CD4-positive, alpha-beta memory T cell (primary cell): Measurements from ENCODE around the gene MNAT1. TPM values are rescaled to one million over a fixed set of nuclear protein-coding genes. Genes with fewer than 3 reads are reported as not detected.

Source experiments
- CTCF ChIA-PET: fragments of 350-600 bp; sonication (Branson Sonifier 250); formaldehyde crosslinking; loops from one replicate; lab custom pipeline; 2021; ENCODE audit warnings: inconsistent platforms; ENCODE audit not compliant: partially characterized antibody; lab: Charles Lee
- POLR2A ChIA-PET: fragments of 350-600 bp; sonication (Branson Sonifier 250); formaldehyde crosslinking; loops from one replicate; lab custom pipeline; 2021; ENCODE audit not compliant: partially characterized antibody; lab: Charles Lee
- DNase-seq, 5 donors: peaks; one replicate each; pipeline versions ENCODE4 v3.0.0 to v3.0.0-alpha.2; 2020 to 2022; ENCODE audit warnings: mixed read lengths in 1 of 5
- H3K27ac ChIP-seq: one replicate; pipeline ENCODE4 v1.7.0; 2013; ENCODE audit warnings: low read depth, low read length
- H3K27me3 ChIP-seq: 2 replicates; pipeline ENCODE4 v1.7.0; 2013; ENCODE audit warnings: mild to moderate bottlenecking, low read length, moderate library complexity; ENCODE audit not compliant: insufficient read depth
- H3K36me3 ChIP-seq: 2 replicates; pipeline ENCODE4 v1.7.0; 2013; ENCODE audit warnings: mild to moderate bottlenecking, low read length, moderate library complexity; ENCODE audit not compliant: insufficient read depth
- H3K4me1 ChIP-seq: 2 replicates; pipeline ENCODE4 v1.7.0; 2013; ENCODE audit warnings: mild to moderate bottlenecking, low read length, moderate library complexity; ENCODE audit not compliant: insufficient read depth
- H3K4me3 ChIP-seq, 2 donors: one replicate each; pipeline ENCODE4 v1.7.0; 2013; ENCODE audit warnings: low read length in 2 of 2, mild to moderate bottlenecking in 1 of 2
- H3K9me3 ChIP-seq, 2 donors: one replicate each; pipeline ENCODE4 v1.7.0; 2013; ENCODE audit warnings: low read length in 2 of 2, control low read depth in 1 of 2; ENCODE audit not compliant: control insufficient read depth in 1 of 2
- H3K27ac Mint-ChIP-seq, 7 donors: one replicate each; pipeline ENCODE4 v1.8.0; 2020 to 2021; ENCODE audit warnings: mixed read lengths in 7 of 7, mild to moderate bottlenecking in 6 of 7, inconsistent platforms in 3 of 7, moderate library complexity in 3 of 7
- H3K27me3 Mint-ChIP-seq, 2 donors: one replicate each; pipeline ENCODE4 v1.8.0; 2020 to 2021; ENCODE audit warnings: mixed read lengths in 2 of 2
- H3K36me3 Mint-ChIP-seq, 2 donors: one replicate each; pipeline ENCODE4 v1.8.0; 2020 to 2021; ENCODE audit warnings: mixed read lengths in 2 of 2, inconsistent platforms in 1 of 2, mild to moderate bottlenecking in 1 of 2
- H3K4me1 Mint-ChIP-seq, 4 donors: one replicate each; pipeline ENCODE4 v1.8.0; 2020 to 2021; ENCODE audit warnings: mixed read lengths in 4 of 4, mild to moderate bottlenecking in 1 of 4
- H3K4me3 Mint-ChIP-seq, 8 donors: one replicate each; pipeline ENCODE4 v1.8.0; 2020 to 2021; ENCODE audit warnings: mixed read lengths in 8 of 8, mild to moderate bottlenecking in 7 of 8, moderate library complexity in 6 of 8, inconsistent platforms in 3 of 8
- H3K9me3 Mint-ChIP-seq, 8 donors: one replicate each; pipeline ENCODE4 v1.8.0; 2020 to 2021; ENCODE audit warnings: mixed read lengths in 8 of 8, mild to moderate bottlenecking in 5 of 8, inconsistent platforms in 3 of 8, moderate library complexity in 1 of 8
- intact Hi-C: fragments of 100-400 bp; cut with micrococcal nuclease; formaldehyde crosslinking; loops from one replicate; pipeline ENCODE4 v1.15.1; 2023
- polyA plus RNA-seq, 2 donors: library from polyadenylated mRNA; unstranded; fragments of 300-500 nt; fragmentation: Illumina TruSeq; gene quantifications; one replicate each; pipeline ENCODE4 v1.2.3, GENCODE V29; 2021
- total RNA-seq, 2 experiments: library from RNA; stranded (reverse); gene quantifications; one replicate each; pipeline ENCODE4 v1.2.3, GENCODE V29; 2021

Gene MNAT1
- total and polyA plus RNA-seq, 4 experiments from 2014 or later = 12.6 to 28.7 (median 16.0) TPM

GRCh38 chr14:60905923-60906322 lies 171.4 kb downstream of the MNAT1 start:
- H3K36me3 Mint-ChIP-seq = peaks cover 6% of the 10 kb centered on the region in 2 donors
- H3K4me3 Mint-ChIP-seq = no peak overlapping the region
- POLR2A ChIA-PET = no interaction called here
- CTCF ChIA-PET = no interaction called here
- Histone ChIP-seq H3K4me3 (no peak overlapping the region), H3K9me3 (no peaks in the 10 kb centered on the region), H3K36me3 (no peaks in the 10 kb centered on the region), H3K27ac (no peak overlapping the region), H3K27me3 (no peaks in the 10 kb centered on the region), H3K4me1 (no peaks in the 10 kb centered on the region)
- intact Hi-C loops = no loop called here
- no peaks in the 10 kb centered on the region for H3K27me3 Mint-ChIP-seq
- H3K9me3 Mint-ChIP-seq = peaks cover 0 to 16% (median 10%) of the 10 kb centered on the region in 8 donors
- H3K4me1 Mint-ChIP-seq = no peaks in the 10 kb centered on the region
- no peak overlapping the region for H3K27ac Mint-ChIP-seq
- DNase-seq = no peak

- POLR2A ChIA-PET = no interaction called here
- Histone ChIP-seq H3K27me3 (no peaks in the 10 kb centered on the region), H3K27ac (no peak overlapping the region), H3K9me3 (no peaks in the 10 kb centered on the region), H3K4me3 (no peak overlapping the region), H3K4me1 (no peaks in the 10 kb centered on the region), H3K36me3 (no peaks in the 10 kb centered on the region)
- DNase-seq = no peak
- H3K27me3 Mint-ChIP-seq = no peaks in the 10 kb centered on the region
- CTCF ChIA-PET = no interaction called here
- peaks cover 7 to 8% of the 10 kb centered on the region in 2 donors for H3K36me3 Mint-ChIP-seq
- peaks cover 0 to 12% (median 4%) of the 10 kb centered on the region in 8 donors for H3K9me3 Mint-ChIP-seq
- intact Hi-C loops = no loop called here
- H3K4me3 Mint-ChIP-seq = no peak overlapping the region
- H3K4me1 Mint-ChIP-seq = no peaks in the 10 kb centered on the region
- no peak overlapping the region for H3K27ac Mint-ChIP-seq
These were observed 181.2 kb downstream of the MNAT1 start for GRCh38 chr14:60915781-60916180.

GRCh38 chr14:60922050-60922449 lies 187.5 kb downstream of the MNAT1 start:
- peaks cover 5 to 17% of the 10 kb centered on the region in 2 donors for H3K36me3 Mint-ChIP-seq
- H3K27ac Mint-ChIP-seq = no peak overlapping the region

GRCh38 chr14:60925286-60925685 lies 190.7 kb downstream of the MNAT1 start:
- H3K27me3 ChIP-seq = no peaks in the 10 kb centered on the region
- no peak for DNase-seq
- no peaks in the 10 kb centered on the region for H3K9me3 Mint-ChIP-seq
- no peaks in the 10 kb centered on the region for H3K4me1 ChIP-seq
- H3K36me3 ChIP-seq = no peaks in the 10 kb centered on the region
- H3K27ac Mint-ChIP-seq = no peak overlapping the region
- H3K27ac ChIP-seq = no peak overlapping the region
- ChIA-PET CTCF (no interaction called here), POLR2A (no interaction called here)
- H3K4me1 Mint-ChIP-seq = no peaks in the 10 kb centered on the region
- H3K4me3 Mint-ChIP-seq = no peak overlapping the region
- no peaks in the 10 kb centered on the region for H3K9me3 ChIP-seq
- H3K27me3 Mint-ChIP-seq = no peaks in the 10 kb centered on the region
- intact Hi-C loops = no loop called here
- peaks cover 0 to 10% of the 10 kb centered on the region in 2 donors for H3K36me3 Mint-ChIP-seq
- no peak overlapping the region for H3K4me3 ChIP-seq

More at GRCh38 chr14:60922050-60922449, 187.5 kb downstream of the MNAT1 start:
- no peak for DNase-seq
- Mint-ChIP-seq H3K4me1 (no peaks in the 10 kb centered on the region), H3K27me3 (no peaks in the 10 kb centered on the region), H3K4me3 (no peak overlapping the region), H3K9me3 (no peaks in the 10 kb centered on the region)
- Histone ChIP-seq H3K4me3 (no peak overlapping the region), H3K27me3 (no peaks in the 10 kb centered on the region), H3K9me3 (no peaks in the 10 kb centered on the region), H3K27ac (no peak overlapping the region), H3K4me1 (no peaks in the 10 kb centered on the region), H3K36me3 (no peaks in the 10 kb centered on the region)
- CTCF ChIA-PET = no interaction called here
- POLR2A ChIA-PET = no interaction called here
- intact Hi-C loops = no loop called here

- POLR2A ChIA-PET = no interaction called here
- no peaks in the 10 kb centered on the region for H3K4me1 Mint-ChIP-seq
These were observed 191.4 kb downstream of the MNAT1 start for GRCh38 chr14:60926002-60926401.

GRCh38 chr14:60931218-60931617 lies 196.7 kb downstream of the MNAT1 start:
- H3K36me3 ChIP-seq = no peaks in the 10 kb centered on the region
- Mint-ChIP-seq H3K27me3 (no peaks in the 10 kb centered on the region), H3K4me1 (peaks cover 0 to 2% (median 0%) of the 10 kb centered on the region in 4 donors), H3K4me3 (no peak overlapping the region), H3K36me3 (peaks cover 3 to 15% of the 10 kb centered on the region in 2 donors), H3K9me3 (peaks cover 0 to 5% (median 0%) of the 10 kb centered on the region in 8 donors), H3K27ac (no peak overlapping the region)
- no peaks in the 10 kb centered on the region for H3K4me1 ChIP-seq
- no peak for DNase-seq
- no peaks in the 10 kb centered on the region for H3K27me3 ChIP-seq
- POLR2A ChIA-PET = no interaction called here
- no peak overlapping the region for H3K4me3 ChIP-seq
- H3K27ac ChIP-seq = no peak overlapping the region
- CTCF ChIA-PET = no interaction called here
- intact Hi-C loops = no loop called here
- no peaks in the 10 kb centered on the region for H3K9me3 ChIP-seq

More at GRCh38 chr14:60926002-60926401, 191.4 kb downstream of the MNAT1 start:
- no peaks in the 10 kb centered on the region for H3K27me3 ChIP-seq
- Mint-ChIP-seq H3K27me3 (no peaks in the 10 kb centered on the region), H3K4me3 (no peak overlapping the region), H3K9me3 (no peaks in the 10 kb centered on the region), H3K36me3 (peaks cover 0 to 10% of the 10 kb centered on the region in 2 donors), H3K27ac (no peak overlapping the region)
- CTCF ChIA-PET = no interaction called here
- no peak for DNase-seq
- H3K4me3 ChIP-seq = no peak overlapping the region
- H3K27ac ChIP-seq = no peak overlapping the region
- intact Hi-C loops = no loop called here
- H3K36me3 ChIP-seq = no peaks in the 10 kb centered on the region
- no peaks in the 10 kb centered on the region for H3K9me3 ChIP-seq
- no peaks in the 10 kb centered on the region for H3K4me1 ChIP-seq

- peaks cover 4 to 13% of the 10 kb centered on the region in 2 donors for H3K36me3 Mint-ChIP-seq
- no peak overlapping the region for H3K27ac Mint-ChIP-seq
- H3K27me3 ChIP-seq = no peaks in the 10 kb centered on the region
- H3K4me3 Mint-ChIP-seq = no peak overlapping the region
- H3K36me3 ChIP-seq = no peaks in the 10 kb centered on the region
- H3K4me1 Mint-ChIP-seq = peaks cover 0 to 2% (median 0%) of the 10 kb centered on the region in 4 donors
- H3K27me3 Mint-ChIP-seq = no peaks in the 10 kb centered on the region
- ChIA-PET POLR2A (no interaction called here), CTCF (no interaction called here)
- no peak overlapping the region for H3K27ac ChIP-seq
- H3K9me3 Mint-ChIP-seq = peaks cover 0 to 5% (median 0%) of the 10 kb centered on the region in 8 donors
- no peak for DNase-seq
- no peak overlapping the region for H3K4me3 ChIP-seq
- H3K9me3 ChIP-seq = no peaks in the 10 kb centered on the region
- no peaks in the 10 kb centered on the region for H3K4me1 ChIP-seq
- intact Hi-C loops = no loop called here
These were observed 199.5 kb downstream of the MNAT1 start for GRCh38 chr14:60933920-60934655.
